ENCODE measurements around the gene TMEM156. TPM values are rescaled to one million over a fixed set of nuclear protein-coding genes. Genes with fewer than 3 reads are reported as not detected.
A peak's percentile ranks its signal among the peaks of the same experiment; 100 is the strongest.
"Not testable (repeated sequence)": the region's sequence is repeated elsewhere in the genome, so short reads cannot be mapped to it uniquely, and the experiment has no call there.

Gene TMEM156
- total RNA-seq, 1 donor = 1.1 TPM

GRCh38 chr4:38959248-38959647, 73.0 kb downstream of the TMEM156 start:
- DNase-seq (ENCODE audit: low read depth in 2 of 3, low spot score in 2 of 3) = not testable (repeated sequence)

- peak in 1 of 3 donors; percentile 74 for DNase-seq (ENCODE audit: low read depth in 2 of 3, low spot score in 2 of 3)
Observed at GRCh38 chr4:38958453-38959190, 73.6 kb downstream of the TMEM156 start.

- no peak for DNase-seq (ENCODE audit: low read depth in 2 of 3, low spot score in 2 of 3)
Observed at GRCh38 chr4:38957893-38958292, 74.3 kb downstream of the TMEM156 start.

- DNase-seq (ENCODE audit: low read depth in 2 of 3, low spot score in 2 of 3) = no peak
Observed at GRCh38 chr4:38957261-38957815, 74.9 kb downstream of the TMEM156 start.

- DNase-seq (ENCODE audit: low read depth in 2 of 3, low spot score in 2 of 3) = no peak
Observed at GRCh38 chr4:38955957-38956356, 76.3 kb downstream of the TMEM156 start.

- no peak for DNase-seq (ENCODE audit: low read depth in 2 of 3, low spot score in 2 of 3)
Observed at GRCh38 chr4:38954727-38955126, 77.5 kb downstream of the TMEM156 start.

- DNase-seq (ENCODE audit: low read depth in 2 of 3, low spot score in 2 of 3) = no peak
Observed at GRCh38 chr4:38952017-38952416, 80.2 kb downstream of the TMEM156 start.

- no peak for DNase-seq (ENCODE audit: low read depth in 2 of 3, low spot score in 2 of 3)
Observed at GRCh38 chr4:38951598-38951997, 80.6 kb downstream of the TMEM156 start.

GRCh38 chr4:38950734-38951133, 81.5 kb downstream of the TMEM156 start:
- DNase-seq (ENCODE audit: low read depth in 2 of 3, low spot score in 2 of 3) = no peak

GRCh38 chr4:38950159-38950558, 82.0 kb downstream of the TMEM156 start:
- DNase-seq (ENCODE audit: low read depth in 2 of 3, low spot score in 2 of 3) = no peak

GRCh38 chr4:38949411-38950051, 82.7 kb downstream of the TMEM156 start:
- DNase-seq (ENCODE audit: low read depth in 2 of 3, low spot score in 2 of 3) = peak in 2 of 3 donors; percentile 25 to 41

- no peak for DNase-seq (ENCODE audit: low read depth in 2 of 3, low spot score in 2 of 3)
Observed at GRCh38 chr4:38948551-38948950, 83.7 kb downstream of the TMEM156 start.

GRCh38 chr4:38946919-38947318, 85.3 kb downstream of the TMEM156 start:
- DNase-seq (ENCODE audit: low read depth in 2 of 3, low spot score in 2 of 3) = no peak

GRCh38 chr4:38944440-38944839, 87.8 kb downstream of the TMEM156 start:
- DNase-seq (ENCODE audit: low read depth in 2 of 3, low spot score in 2 of 3) = no peak

- DNase-seq (ENCODE audit: low read depth in 2 of 3, low spot score in 2 of 3) = no peak
Observed at GRCh38 chr4:38943343-38943742, 88.9 kb downstream of the TMEM156 start.

GRCh38 chr4:38941906-38942305, 90.3 kb downstream of the TMEM156 start:
- DNase-seq (ENCODE audit: low read depth in 2 of 3, low spot score in 2 of 3) = not testable (repeated sequence)

- DNase-seq (ENCODE audit: low read depth in 2 of 3, low spot score in 2 of 3) = no peak
Observed at GRCh38 chr4:38940476-38940875, 91.7 kb downstream of the TMEM156 start.

- DNase-seq (ENCODE audit: low read depth in 2 of 3, low spot score in 2 of 3) = no peak
Observed at GRCh38 chr4:38939165-38939564, 93.0 kb downstream of the TMEM156 start.

- peak in 1 of 3 donors; percentile 6 for DNase-seq (ENCODE audit: low read depth in 2 of 3, low spot score in 2 of 3)
Observed at GRCh38 chr4:38935391-38936073, 96.7 kb downstream of the TMEM156 start.

GRCh38 chr4:38931125-38931524, 101.1 kb downstream of the TMEM156 start:
- no peak for DNase-seq (ENCODE audit: low read depth in 2 of 3, low spot score in 2 of 3)

- no peak for DNase-seq (ENCODE audit: low read depth in 2 of 3, low spot score in 2 of 3)
Observed at GRCh38 chr4:38930707-38931106, 101.5 kb downstream of the TMEM156 start.

Data from hematopoietic multipotent progenitor cell (in vitro differentiated cells).